NCI-H2196 treated with DMSO at 0.1 percent for 48 hours (cell line): Measurements from ENCODE around the gene ABHD13.

Source experiments
- DNase-seq: peaks from one replicate; lab custom pipeline; 2025; ENCODE audit not compliant: unreplicated experiment; lab: John Stamatoyannopoulos, UW

Gene ABHD13

GRCh38 chr13:108281901-108282300 is 63.7 kb downstream of the ABHD13 start:
- no peak for DNase-seq

- DNase-seq, result no peak
Measured at GRCh38 chr13:108283110-108283509, 64.9 kb downstream of the ABHD13 start.
